ENCODE data around the gene ADTRP. TPM values are rescaled to one million over a fixed set of nuclear protein-coding genes. Genes with fewer than 3 reads are reported as not detected.

The ADTRP gene
- polyA plus RNA-seq, 4 donors, result 28.5 to 73.4 (median 59.2) TPM

- H3K4me1 ChIP-seq (ENCODE audit: control insufficient read depth in 3 of 3, insufficient read depth in 2 of 3, low read depth in 1 of 3, low read length in 2 of 3), result no peaks in the 10 kb centered on the region
- FAIRE-seq, result no peak
Measured at GRCh38 chr6:11718031-11718430, 60.6 kb downstream of the ADTRP start.

GRCh38 chr6:11714798-11715285, 63.8 kb downstream of the ADTRP start:
- no peak overlapping the region for H3K27ac ChIP-seq (ENCODE audit: low read depth in 1 of 3, low read length in 2 of 3)

More at GRCh38 chr6:11718031-11718430, 60.6 kb downstream of the ADTRP start:
- Histone ChIP-seq H3K36me3 (ENCODE audit: control insufficient read depth in 3 of 3, insufficient read depth in 2 of 3, low read depth in 1 of 3, low read length in 3 of 3) (peaks cover 0 to 7% (median 0%) of the 10 kb centered on the region in 3 donors), H3K9me3 (ENCODE audit: control insufficient read depth in 2 of 2, insufficient read depth in 1 of 2, low read depth in 1 of 2, low read length in 1 of 2) (no peaks in the 10 kb centered on the region), H3K4me3 (ENCODE audit: low read depth in 1 of 3, low read length in 3 of 3) (no peak overlapping the region), H3K27ac (ENCODE audit: low read depth in 1 of 3, low read length in 2 of 3) (no peak overlapping the region), H3K27me3 (ENCODE audit: control insufficient read depth in 3 of 3, insufficient read depth in 3 of 3, low read length in 3 of 3) (no peaks in the 10 kb centered on the region)
- WGBS, 3 donors, result 96 to 100% (median 98%) methylated on average over 1 of the region's 1 CpG
- no peak for DNase-seq

GRCh38 chr6:11714116-11714797, 64.3 kb downstream of the ADTRP start:
- Histone ChIP-seq H3K4me1 (ENCODE audit: control insufficient read depth in 3 of 3, insufficient read depth in 2 of 3, low read depth in 1 of 3, low read length in 2 of 3) (peaks cover 0 to 3% (median 0%) of the 10 kb centered on the region in 3 donors), H3K4me3 (ENCODE audit: low read depth in 1 of 3, low read length in 3 of 3) (no peak overlapping the region), H3K9me3 (ENCODE audit: control insufficient read depth in 2 of 2, insufficient read depth in 1 of 2, low read depth in 1 of 2, low read length in 1 of 2) (peaks cover 0 to 1% of the 10 kb centered on the region in 2 donors), H3K27ac (ENCODE audit: low read depth in 1 of 3, low read length in 2 of 3) (no peak overlapping the region), H3K36me3 (ENCODE audit: control insufficient read depth in 3 of 3, insufficient read depth in 2 of 3, low read depth in 1 of 3, low read length in 3 of 3) (peaks cover 0 to 2% (median 0%) of the 10 kb centered on the region in 3 donors), H3K27me3 (ENCODE audit: control insufficient read depth in 3 of 3, insufficient read depth in 3 of 3, low read length in 3 of 3) (no peaks in the 10 kb centered on the region)
- 43 to 49% (median 46%) methylated on average over 6 of the region's 6 CpGs for WGBS, 3 donors
- FAIRE-seq, result no peak
- DNase-seq, result no peak

More at GRCh38 chr6:11714798-11715285, 63.8 kb downstream of the ADTRP start:
- DNase-seq, result no peak
- Histone ChIP-seq H3K27me3 (ENCODE audit: control insufficient read depth in 3 of 3, insufficient read depth in 3 of 3, low read length in 3 of 3) (no peaks in the 10 kb centered on the region), H3K4me1 (ENCODE audit: control insufficient read depth in 3 of 3, insufficient read depth in 2 of 3, low read depth in 1 of 3, low read length in 2 of 3) (peaks cover 0 to 3% (median 0%) of the 10 kb centered on the region in 3 donors), H3K9me3 (ENCODE audit: control insufficient read depth in 2 of 2, insufficient read depth in 1 of 2, low read depth in 1 of 2, low read length in 1 of 2) (no peaks in the 10 kb centered on the region), H3K36me3 (ENCODE audit: control insufficient read depth in 3 of 3, insufficient read depth in 2 of 3, low read depth in 1 of 3, low read length in 3 of 3) (peaks cover 0 to 6% (median 0%) of the 10 kb centered on the region in 3 donors), H3K4me3 (ENCODE audit: low read depth in 1 of 3, low read length in 3 of 3) (no peak overlapping the region)
- no peak for FAIRE-seq

GRCh38 chr6:11712760-11713159, 65.8 kb downstream of the ADTRP start:
- WGBS, 3 donors, result 77 to 86% (median 82%) methylated on average over 6 of the region's 6 CpGs
- FAIRE-seq, result no peak
- no peak overlapping the region for H3K4me3 ChIP-seq (ENCODE audit: low read depth in 1 of 3, low read length in 3 of 3)
- peaks cover 0 to 2% (median 0%) of the 10 kb centered on the region in 3 donors for H3K36me3 ChIP-seq (ENCODE audit: control insufficient read depth in 3 of 3, insufficient read depth in 2 of 3, low read depth in 1 of 3, low read length in 3 of 3)
- H3K27ac ChIP-seq (ENCODE audit: low read depth in 1 of 3, low read length in 2 of 3), result no peak overlapping the region
- no peaks in the 10 kb centered on the region for H3K27me3 ChIP-seq (ENCODE audit: control insufficient read depth in 3 of 3, insufficient read depth in 3 of 3, low read length in 3 of 3)
- no peak for DNase-seq
- peaks cover 0 to 3% (median 0%) of the 10 kb centered on the region in 3 donors for H3K4me1 ChIP-seq (ENCODE audit: control insufficient read depth in 3 of 3, insufficient read depth in 2 of 3, low read depth in 1 of 3, low read length in 2 of 3)
- peaks cover 0 to 4% of the 10 kb centered on the region in 2 donors for H3K9me3 ChIP-seq (ENCODE audit: control insufficient read depth in 2 of 2, insufficient read depth in 1 of 2, low read depth in 1 of 2, low read length in 1 of 2)

GRCh38 chr6:11711984-11712711, 66.5 kb downstream of the ADTRP start:
- DNase-seq (no peak), FAIRE-seq (no peak)
- peaks cover 0 to 2% (median 0%) of the 10 kb centered on the region in 3 donors for H3K36me3 ChIP-seq (ENCODE audit: control insufficient read depth in 3 of 3, insufficient read depth in 2 of 3, low read depth in 1 of 3, low read length in 3 of 3)
- H3K9me3 ChIP-seq (ENCODE audit: control insufficient read depth in 2 of 2, insufficient read depth in 1 of 2, low read depth in 1 of 2, low read length in 1 of 2), result peaks cover 0 to 4% of the 10 kb centered on the region in 2 donors
- H3K4me3 ChIP-seq (ENCODE audit: low read depth in 1 of 3, low read length in 3 of 3), result no peak overlapping the region
- H3K27me3 ChIP-seq (ENCODE audit: control insufficient read depth in 3 of 3, insufficient read depth in 3 of 3, low read length in 3 of 3), result no peaks in the 10 kb centered on the region
- no peak overlapping the region for H3K27ac ChIP-seq (ENCODE audit: low read depth in 1 of 3, low read length in 2 of 3)
- 67 to 77% (median 69%) methylated on average over 10 of the region's 10 CpGs for WGBS, 3 donors
- peaks cover 0 to 3% (median 0%) of the 10 kb centered on the region in 3 donors for H3K4me1 ChIP-seq (ENCODE audit: control insufficient read depth in 3 of 3, insufficient read depth in 2 of 3, low read depth in 1 of 3, low read length in 2 of 3)

GRCh38 chr6:11711003-11711983, 67.3 kb downstream of the ADTRP start:
- Histone ChIP-seq H3K4me1 (ENCODE audit: control insufficient read depth in 3 of 3, insufficient read depth in 2 of 3, low read depth in 1 of 3, low read length in 2 of 3) (peaks cover 0 to 3% (median 0%) of the 10 kb centered on the region in 3 donors), H3K4me3 (ENCODE audit: low read depth in 1 of 3, low read length in 3 of 3) (no peak overlapping the region), H3K36me3 (ENCODE audit: control insufficient read depth in 3 of 3, insufficient read depth in 2 of 3, low read depth in 1 of 3, low read length in 3 of 3) (peaks cover 0 to 2% (median 0%) of the 10 kb centered on the region in 3 donors), H3K27me3 (ENCODE audit: control insufficient read depth in 3 of 3, insufficient read depth in 3 of 3, low read length in 3 of 3) (no peaks in the 10 kb centered on the region), H3K27ac (ENCODE audit: low read depth in 1 of 3, low read length in 2 of 3) (no peak overlapping the region), H3K9me3 (ENCODE audit: control insufficient read depth in 2 of 2, insufficient read depth in 1 of 2, low read depth in 1 of 2, low read length in 1 of 2) (peaks cover 0 to 4% of the 10 kb centered on the region in 2 donors)
- no peak for DNase-seq
- WGBS, 3 donors, result 62 to 79% (median 77%) methylated on average over 21 of the region's 21 CpGs
- FAIRE-seq, result no peak

GRCh38 chr6:11710311-11710761, 68.3 kb downstream of the ADTRP start:
- no peak for FAIRE-seq
- 45 to 67% (median 46%) methylated on average over 9 of the region's 9 CpGs for WGBS, 3 donors

More at GRCh38 chr6:11710311-11710761, 68.3 kb downstream of the ADTRP start:
- Histone ChIP-seq H3K36me3 (ENCODE audit: control insufficient read depth in 3 of 3, insufficient read depth in 2 of 3, low read depth in 1 of 3, low read length in 3 of 3) (peaks cover 0 to 2% (median 0%) of the 10 kb centered on the region in 3 donors), H3K27me3 (ENCODE audit: control insufficient read depth in 3 of 3, insufficient read depth in 3 of 3, low read length in 3 of 3) (no peaks in the 10 kb centered on the region), H3K4me1 (ENCODE audit: control insufficient read depth in 3 of 3, insufficient read depth in 2 of 3, low read depth in 1 of 3, low read length in 2 of 3) (peaks cover 0 to 3% (median 0%) of the 10 kb centered on the region in 3 donors), H3K9me3 (ENCODE audit: control insufficient read depth in 2 of 2, insufficient read depth in 1 of 2, low read depth in 1 of 2, low read length in 1 of 2) (peaks cover 0 to 4% of the 10 kb centered on the region in 2 donors), H3K4me3 (ENCODE audit: low read depth in 1 of 3, low read length in 3 of 3) (no peak overlapping the region), H3K27ac (ENCODE audit: low read depth in 1 of 3, low read length in 2 of 3) (no peak overlapping the region)
- no peak for DNase-seq

All from small intestine (tissue), 7 donors.